Liver (tissue), 3 donors: ENCODE data around the gene CFTR.

Experiments used
- ATF3 ChIP-seq: IDR thresholded peaks from 2 replicates; pipeline ENCODE4 v1.6.1; 2016; ENCODE audit warnings: antibody characterized with exemption
- CTCF ChIP-seq: fragments of 150-350 bp; IDR thresholded peaks from 2 replicates; pipeline ENCODE4 v1.5.1; 2017; ENCODE audit warnings: improper control_type of control experiment, low read depth, low read length; ENCODE audit not compliant: missing input control
- EGR1 ChIP-seq, 2 donors: IDR thresholded peaks; 2 replicates each; pipeline ENCODE4 v1.6.1; 2016 to 2018; ENCODE audit warnings: antibody characterized with exemption in 2 of 2, low read depth in 2 of 2
- GABPA ChIP-seq, 2 donors: IDR thresholded peaks in 1 of 2; conservative IDR thresholded peaks in 1 of 2; 2 replicates each; pipeline ENCODE4 v1.6.1; 2016; ENCODE audit warnings: antibody characterized with exemption in 2 of 2, mild to moderate bottlenecking in 1 of 2, moderate library complexity in 1 of 2
- JUND ChIP-seq, 2 donors: IDR thresholded peaks; 2 replicates each; pipeline ENCODE4 v1.6.1; 2016; ENCODE audit warnings: antibody characterized with exemption in 2 of 2
- MAX ChIP-seq: IDR thresholded peaks from 2 replicates; pipeline ENCODE4 v1.6.1; 2016; ENCODE audit warnings: antibody characterized with exemption
- RAD21 ChIP-seq, 2 donors: IDR thresholded peaks; 2 replicates each; pipeline ENCODE4 v1.6.1; 2016; ENCODE audit warnings: antibody characterized with exemption in 2 of 2, mild to moderate bottlenecking in 2 of 2
- SP1 ChIP-seq: IDR thresholded peaks from 2 replicates; pipeline ENCODE4 v1.6.1; 2018; ENCODE audit warnings: antibody characterized with exemption, mild to moderate bottlenecking
- YY1 ChIP-seq: IDR thresholded peaks from 2 replicates; pipeline ENCODE4 v1.6.1; 2016; ENCODE audit warnings: antibody characterized with exemption, mild to moderate bottlenecking
- donor health status: healthy.
- donor health status: healthy.

- TF ChIP-seq EGR1 (IDR thresholded peaks at IDR 0.05; ENCODE audit: low read depth in 2 of 2) (no peak), CTCF (no peak), RAD21 (IDR thresholded peaks at IDR 0.05) (no peak), ATF3 (no peak), JUND (IDR thresholded peaks at IDR 0.05) (no peak), MAX (no peak), YY1 (no peak), SP1 (no peak), GABPA (IDR thresholded peaks at IDR 0.05 in 1 of 2, conservative IDR thresholded peaks at IDR 0.05 in 1 of 2) (no peak)
These were observed 72.8 kb downstream of the CFTR start for GRCh38 chr7:117552660-117553059.
